ENCODE results near the gene DNMT3B. TPM values are rescaled to one million over a fixed set of nuclear protein-coding genes. Genes with fewer than 3 reads are reported as not detected.

DNMT3B gene
- total and polyA plus RNA-seq, 3 donors from 2014 or later: 8.1 to 22.0 (median 20.6) TPM

GRCh38 chr20:32784369-32785080, 22.3 kb downstream of the DNMT3B start:
- H3K9me3 ChIP-seq: no peaks in the 10 kb centered on the region
- TF ChIP-seq POLR2A (IDR thresholded peaks at IDR 0.05): no peak
- no peak for TF ChIP-seq CTCF (IDR thresholded peaks at IDR 0.05)
- no peak overlapping the region for H3K27ac ChIP-seq
- no peaks in the 10 kb centered on the region for H3K4me1 ChIP-seq
- WGBS, 2 donors: 91 to 93% methylated on average over 13 of the region's 13 CpGs
- no peak for DNase-seq
- no peak overlapping the region for H3K4me3 ChIP-seq
- H3K36me3 ChIP-seq (ENCODE audit: low read depth, missing control alignments): no peaks in the 10 kb centered on the region
- intact Hi-C loops (cut with DNase I; ENCODE audit: low total_unique reads): no loop called here
- no peaks in the 10 kb centered on the region for H3K27me3 ChIP-seq

DNA sequence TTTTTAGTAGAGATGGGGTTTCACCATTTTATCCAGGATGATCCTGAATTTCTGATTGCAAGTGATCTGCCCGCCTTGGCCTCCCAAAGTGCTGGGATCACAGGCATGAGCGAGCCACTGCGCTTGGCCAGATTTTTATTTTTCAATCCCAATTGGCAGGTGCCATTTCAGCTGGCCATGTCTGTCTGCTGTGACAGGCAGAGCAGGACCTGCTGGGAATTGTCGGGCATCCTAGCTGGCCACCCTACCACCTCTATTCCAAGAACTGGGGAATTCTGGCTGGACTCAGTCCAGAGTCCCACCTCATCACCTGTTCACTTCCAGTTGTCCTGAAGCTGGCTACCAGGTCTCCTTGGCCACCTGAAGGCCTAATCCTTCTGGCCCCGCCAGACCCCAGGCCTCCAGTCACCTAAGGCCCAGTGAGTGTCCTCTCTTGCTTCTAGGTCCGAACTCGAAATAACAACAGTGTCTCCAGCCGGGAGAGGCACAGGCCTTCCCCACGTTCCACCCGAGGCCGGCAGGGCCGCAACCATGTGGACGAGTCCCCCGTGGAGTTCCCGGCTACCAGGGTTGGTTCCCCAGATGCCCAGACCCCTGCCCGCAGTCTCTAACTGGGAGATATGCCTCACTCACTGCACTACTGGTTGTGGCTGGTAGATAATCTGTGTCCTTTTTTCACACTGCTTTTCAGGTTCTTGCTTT, 24.0 kb downstream of the DNMT3B start:
- TF ChIP-seq CTCF (IDR thresholded peaks at IDR 0.05) (no peak), POLR2A (IDR thresholded peaks at IDR 0.05) (no peak)
- 93 to 96% methylated on average over 15 to 16 of the region's 16 CpGs for WGBS, 2 donors
- Histone ChIP-seq H3K27ac (no peak overlapping the region), H3K27me3 (no peaks in the 10 kb centered on the region), H3K9me3 (no peaks in the 10 kb centered on the region), H3K4me3 (no peak overlapping the region), H3K36me3 (ENCODE audit: low read depth, missing control alignments) (no peaks in the 10 kb centered on the region), H3K4me1 (no peaks in the 10 kb centered on the region)
- intact Hi-C loops (cut with DNase I; ENCODE audit: low total_unique reads): no loop called here
- DNase-seq: no peak

- Histone ChIP-seq H3K9me3 (no peaks in the 10 kb centered on the region), H3K27me3 (no peaks in the 10 kb centered on the region), H3K4me1 (no peaks in the 10 kb centered on the region), H3K36me3 (ENCODE audit: low read depth, missing control alignments) (no peaks in the 10 kb centered on the region), H3K4me3 (no peak overlapping the region), H3K27ac (no peak overlapping the region)
- WGBS, 2 donors: 93 to 97% methylated on average over 9 to 16 of the region's 16 CpGs
- no peak for TF ChIP-seq CTCF (IDR thresholded peaks at IDR 0.05)
- no peak for TF ChIP-seq POLR2A (IDR thresholded peaks at IDR 0.05)
- intact Hi-C loops (cut with DNase I; ENCODE audit: low total_unique reads): no loop called here
- DNase-seq: no peak
Observed at GRCh38 chr20:32787168-32787567, 25.0 kb downstream of the DNMT3B start.

DNA sequence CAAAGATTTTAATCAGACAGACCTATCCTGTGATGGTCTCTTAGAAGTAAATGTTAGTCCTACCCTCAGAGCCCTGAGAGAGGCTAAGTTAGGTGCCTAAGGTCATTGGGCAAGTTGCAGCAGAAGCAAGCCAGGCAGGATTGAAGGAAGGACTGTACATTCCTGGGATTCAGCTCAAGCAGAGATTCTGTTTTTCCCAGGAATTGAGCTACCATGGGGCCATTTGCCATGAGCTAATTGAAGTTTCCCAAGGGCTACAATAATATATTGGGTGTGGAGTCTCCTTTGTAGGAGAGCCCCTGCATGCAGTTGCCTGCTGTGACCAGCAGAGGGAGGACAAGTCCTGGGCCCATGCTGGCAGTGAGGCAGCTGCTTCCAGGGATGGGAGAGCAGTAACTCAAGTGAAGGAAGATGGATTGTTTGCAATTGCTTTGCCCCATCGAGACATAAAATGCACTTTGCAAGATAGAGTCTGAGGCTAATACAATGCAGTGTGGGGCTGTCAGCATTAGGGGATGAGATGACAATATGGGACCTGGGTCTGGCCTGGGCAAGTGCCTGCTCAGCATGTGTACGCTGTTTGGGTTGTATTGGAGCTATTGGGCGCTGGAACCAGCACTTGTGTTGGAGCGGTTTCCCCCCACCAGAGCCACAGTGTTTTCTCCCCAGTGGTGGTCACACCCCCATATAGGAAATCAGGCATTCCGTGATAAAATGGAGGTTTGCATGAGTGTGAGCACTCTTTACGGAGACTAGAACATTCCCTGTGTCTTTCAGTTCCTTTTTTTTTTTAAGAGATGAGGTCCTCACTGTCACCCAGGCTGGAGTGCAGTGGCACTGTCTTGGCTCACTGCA, 27.9 kb downstream of the DNMT3B start:
- H3K4me3 ChIP-seq: no peak overlapping the region
- H3K27ac ChIP-seq: no peak overlapping the region
- H3K27me3 ChIP-seq: no peaks in the 10 kb centered on the region
- peaks cover 4% of the 10 kb centered on the region for H3K4me1 ChIP-seq
- 70 to 85% methylated on average over 6 of the region's 6 CpGs for WGBS, 2 donors
- no peaks in the 10 kb centered on the region for H3K36me3 ChIP-seq (ENCODE audit: low read depth, missing control alignments)
- TF ChIP-seq POLR2A (IDR thresholded peaks at IDR 0.05): no peak
- TF ChIP-seq CTCF (IDR thresholded peaks at IDR 0.05): peak; percentile 96 to 99 (median 97)
- no peaks in the 10 kb centered on the region for H3K9me3 ChIP-seq
- peak; percentile 86 for DNase-seq
- intact Hi-C loops (cut with DNase I; ENCODE audit: low total_unique reads): no loop called here
